Activated CD8-positive, alpha-beta memory T cell treated with anti-CD3 and anti-CD28 coated beads, Interleukin-2, amount 10 ng/mL, durations not matched to agents 7 days and 5 days (primary cell): ENCODE data around the gene KCNAB1. TPM values are rescaled to one million over a fixed set of nuclear protein-coding genes. Genes with fewer than 3 reads are reported as not detected.

Experiments
- ATAC-seq: fragments of 150-1000 bp; cut with Tn5 transposase; one replicate; pipeline ENCODE4 v1.10.0; 2021; ENCODE audit warnings: moderate library complexity
- CTCF ChIA-PET: fragments of 350-600 bp; sonication (Branson Sonifier 250); formaldehyde crosslinking; loops from one replicate; lab custom pipeline; 2021; ENCODE audit warnings: antibody characterized with exemption; lab: Charles Lee
- DNase-seq: peaks from one replicate; pipeline ENCODE4 v3.0.0-alpha.2; 2020
- H3K27ac Mint-ChIP-seq: one replicate; pipeline ENCODE4 v1.8.0; 2021; ENCODE audit warnings: mild to moderate bottlenecking, mixed read lengths
- H3K27me3 Mint-ChIP-seq: one replicate; pipeline ENCODE4 v1.8.0; 2021; ENCODE audit warnings: mixed read lengths
- H3K36me3 Mint-ChIP-seq: one replicate; pipeline ENCODE4 v1.8.0; 2021; ENCODE audit warnings: mild to moderate bottlenecking, mixed read lengths
- H3K4me1 Mint-ChIP-seq: one replicate; pipeline ENCODE4 v1.8.0; 2021; ENCODE audit warnings: mixed read lengths
- H3K4me3 Mint-ChIP-seq: one replicate; pipeline ENCODE4 v1.8.0; 2021; ENCODE audit warnings: mild to moderate bottlenecking, moderate library complexity, mixed read lengths
- H3K9me3 Mint-ChIP-seq: one replicate; pipeline ENCODE4 v1.8.0; 2022; ENCODE audit warnings: low read depth, mixed read lengths
- total RNA-seq, 2 experiments: library from RNA; stranded (reverse); gene quantifications; one replicate each; pipeline ENCODE4 v1.2.3, GENCODE V29; 2021

KCNAB1 gene
- total RNA-seq, 2 experiments from 2014 or later: 0.19 TPM; not detected in 1

GRCh38 chr3:156293566-156293965, 173.2 kb downstream of the KCNAB1 start:
- DNase-seq: no peak
- H3K27ac Mint-ChIP-seq: no peak overlapping the region

GRCh38 chr3:156297582-156297981, 177.2 kb downstream of the KCNAB1 start:
- Mint-ChIP-seq H3K27me3 (peaks cover 38% of the 10 kb centered on the region), H3K4me1 (no peaks in the 10 kb centered on the region), H3K9me3 (no peaks in the 10 kb centered on the region), H3K4me3 (no peak overlapping the region), H3K36me3 (no peaks in the 10 kb centered on the region), H3K27ac (no peak overlapping the region)
- ATAC-seq: no peak
- DNase-seq: no peak
- CTCF ChIA-PET: no interaction called here

More at GRCh38 chr3:156293566-156293965, 173.2 kb downstream of the KCNAB1 start:
- ATAC-seq: no peak
- Mint-ChIP-seq H3K27me3 (peaks cover 68% of the 10 kb centered on the region), H3K36me3 (no peaks in the 10 kb centered on the region), H3K4me1 (peaks cover 3% of the 10 kb centered on the region), H3K9me3 (no peaks in the 10 kb centered on the region), H3K4me3 (no peak overlapping the region)
- CTCF ChIA-PET: no interaction called here

GRCh38 chr3:156298014-156298413, 177.6 kb downstream of the KCNAB1 start:
- Mint-ChIP-seq H3K9me3 (no peaks in the 10 kb centered on the region), H3K4me3 (no peak overlapping the region), H3K27ac (no peak overlapping the region), H3K36me3 (no peaks in the 10 kb centered on the region), H3K4me1 (no peaks in the 10 kb centered on the region), H3K27me3 (peaks cover 36% of the 10 kb centered on the region)
- ATAC-seq (no peak), DNase-seq (no peak)
- CTCF ChIA-PET: no interaction called here

- Mint-ChIP-seq H3K27ac (no peak overlapping the region), H3K9me3 (no peaks in the 10 kb centered on the region), H3K4me3 (no peak overlapping the region), H3K4me1 (no peaks in the 10 kb centered on the region), H3K27me3 (peaks cover 27% of the 10 kb centered on the region), H3K36me3 (no peaks in the 10 kb centered on the region)
- no peak for DNase-seq
- no peak for ATAC-seq
- CTCF ChIA-PET: no interaction called here
These were observed 178.6 kb downstream of the KCNAB1 start for GRCh38 chr3:156298938-156299337.

- H3K4me1 Mint-ChIP-seq: no peaks in the 10 kb centered on the region
- H3K4me3 Mint-ChIP-seq: no peak overlapping the region
- no peak overlapping the region for H3K27ac Mint-ChIP-seq
- no peak for ATAC-seq
- no peaks in the 10 kb centered on the region for H3K36me3 Mint-ChIP-seq
- peaks cover 24% of the 10 kb centered on the region for H3K27me3 Mint-ChIP-seq
- no peak for DNase-seq
- CTCF ChIA-PET: no interaction called here
- no peaks in the 10 kb centered on the region for H3K9me3 Mint-ChIP-seq
These were observed 179.2 kb downstream of the KCNAB1 start for GRCh38 chr3:156299569-156299968.

GRCh38 chr3:156300371-156300770, 180.0 kb downstream of the KCNAB1 start:
- CTCF ChIA-PET: interaction anchor here (0.9 kb wide), 1 partner anchor 85 kb away, joined by 3 read pairs; no protein-coding TSS in a partner anchor
- ATAC-seq: no peak

GRCh38 chr3:156300929-156301840, 180.8 kb downstream of the KCNAB1 start:
- Mint-ChIP-seq H3K36me3 (no peaks in the 10 kb centered on the region), H3K27ac (no peak overlapping the region), H3K4me1 (no peaks in the 10 kb centered on the region), H3K9me3 (no peaks in the 10 kb centered on the region), H3K4me3 (no peak overlapping the region), H3K27me3 (peaks cover 18% of the 10 kb centered on the region)
- DNase-seq: no peak
- ATAC-seq: no peak
- CTCF ChIA-PET: interaction anchor here (0.9 kb wide), 1 partner anchor 84 kb away, joined by 3 read pairs; no protein-coding TSS in a partner anchor

More at GRCh38 chr3:156300371-156300770, 180.0 kb downstream of the KCNAB1 start:
- Mint-ChIP-seq H3K36me3 (no peaks in the 10 kb centered on the region), H3K9me3 (no peaks in the 10 kb centered on the region), H3K27me3 (peaks cover 19% of the 10 kb centered on the region), H3K27ac (no peak overlapping the region), H3K4me1 (no peaks in the 10 kb centered on the region), H3K4me3 (no peak overlapping the region)
- DNase-seq: no peak

- no peaks in the 10 kb centered on the region for H3K9me3 Mint-ChIP-seq
- no peak overlapping the region for H3K27ac Mint-ChIP-seq
- no peaks in the 10 kb centered on the region for H3K36me3 Mint-ChIP-seq
- no peaks in the 10 kb centered on the region for H3K4me1 Mint-ChIP-seq
- CTCF ChIA-PET: no interaction called here
- ATAC-seq (no peak), DNase-seq (no peak)
- peaks cover 13% of the 10 kb centered on the region for H3K27me3 Mint-ChIP-seq
- no peak overlapping the region for H3K4me3 Mint-ChIP-seq
These were observed 182.8 kb downstream of the KCNAB1 start for GRCh38 chr3:156303001-156303707.

GRCh38 chr3:156304406-156304805, 184.0 kb downstream of the KCNAB1 start:
- no peak overlapping the region for H3K4me3 Mint-ChIP-seq
- CTCF ChIA-PET: no interaction called here
- no peaks in the 10 kb centered on the region for H3K9me3 Mint-ChIP-seq
- H3K27ac Mint-ChIP-seq: no peak overlapping the region
- no peaks in the 10 kb centered on the region for H3K36me3 Mint-ChIP-seq
- ATAC-seq: no peak
- DNase-seq: no peak
- H3K4me1 Mint-ChIP-seq: no peaks in the 10 kb centered on the region
- peaks cover 13% of the 10 kb centered on the region for H3K27me3 Mint-ChIP-seq

GRCh38 chr3:156305672-156306071, 185.3 kb downstream of the KCNAB1 start:
- no peaks in the 10 kb centered on the region for H3K9me3 Mint-ChIP-seq
- H3K36me3 Mint-ChIP-seq: no peaks in the 10 kb centered on the region
- peaks cover 13% of the 10 kb centered on the region for H3K27me3 Mint-ChIP-seq
- CTCF ChIA-PET: no interaction called here
- DNase-seq: no peak
- H3K4me3 Mint-ChIP-seq: no peak overlapping the region
- H3K27ac Mint-ChIP-seq: no peak overlapping the region
- no peak for ATAC-seq
- no peaks in the 10 kb centered on the region for H3K4me1 Mint-ChIP-seq

GRCh38 chr3:156307704-156308103, 187.3 kb downstream of the KCNAB1 start:
- Mint-ChIP-seq H3K36me3 (no peaks in the 10 kb centered on the region), H3K9me3 (no peaks in the 10 kb centered on the region), H3K4me3 (no peak overlapping the region), H3K27me3 (peaks cover 8% of the 10 kb centered on the region), H3K27ac (no peak overlapping the region), H3K4me1 (no peaks in the 10 kb centered on the region)
- CTCF ChIA-PET: no interaction called here
- ATAC-seq: no peak
- no peak for DNase-seq

GRCh38 chr3:156311431-156311830, 191.1 kb downstream of the KCNAB1 start:
- no peak for ATAC-seq
- Mint-ChIP-seq H3K4me3 (no peak overlapping the region), H3K27ac (no peak overlapping the region), H3K9me3 (no peaks in the 10 kb centered on the region), H3K36me3 (no peaks in the 10 kb centered on the region), H3K27me3 (peaks cover 5% of the 10 kb centered on the region), H3K4me1 (no peaks in the 10 kb centered on the region)
- no peak for DNase-seq
- CTCF ChIA-PET: no interaction called here

- no peak overlapping the region for H3K4me3 Mint-ChIP-seq
- H3K27me3 Mint-ChIP-seq: peaks cover 5% of the 10 kb centered on the region
- no peak for ATAC-seq
- no peaks in the 10 kb centered on the region for H3K36me3 Mint-ChIP-seq
- no peaks in the 10 kb centered on the region for H3K4me1 Mint-ChIP-seq
- H3K9me3 Mint-ChIP-seq: no peaks in the 10 kb centered on the region
- DNase-seq: no peak
- CTCF ChIA-PET: no interaction called here
- H3K27ac Mint-ChIP-seq: no peak overlapping the region
These were observed 191.6 kb downstream of the KCNAB1 start for GRCh38 chr3:156311930-156312329.

- CTCF ChIA-PET: no interaction called here
- no peak for DNase-seq
- Mint-ChIP-seq H3K27me3 (peaks cover 9% of the 10 kb centered on the region), H3K4me3 (no peak overlapping the region), H3K9me3 (no peaks in the 10 kb centered on the region), H3K36me3 (no peaks in the 10 kb centered on the region), H3K27ac (no peak overlapping the region), H3K4me1 (no peaks in the 10 kb centered on the region)
- no peak for ATAC-seq
These were observed 195.7 kb downstream of the KCNAB1 start for GRCh38 chr3:156316076-156316475.
